ENCODE results near the gene THAP3. TPM values are rescaled to one million over a fixed set of nuclear protein-coding genes. Genes with fewer than 3 reads are reported as not detected.

THAP3 gene
- total RNA-seq (2014; rRNA removed) = 42.4 and 54.6 TPM in 2 replicates
- Bru-seq, nascent RNA = percentile 68 among the genes with signal in this experiment
- BruChase-seq, experiment 1, labeled RNA remaining after a 6-hour chase = percentile 78 among the genes with signal in this experiment
- percentile 82 among the genes with signal in this experiment for BruChase-seq, experiment 2, labeled RNA remaining after a 2-hour chase
- long read RNA-seq, transcript THAP3-202 (5 exons, 1,046 nt) = major isoform, 5 of 62 reads
- long read RNA-seq, partial matches to known transcripts = 33 of 62 reads
- long read RNA-seq, other reads (novel, unspliced or antisense) = 19 of 62 reads

- TF ChIP-seq EZH2phosphoT487 (IDR thresholded peaks at IDR 0.05; ENCODE audit: borderline replicate concordance, low read length) (no peak), EZH2 (IDR thresholded peaks at IDR 0.05; ENCODE audit: low read length, unreplicated experiment) (no peak), CTCF (conservative IDR thresholded peaks at IDR 0.05; ENCODE audit: low read depth, low read length) (no peak)
- H3K27ac ChIP-seq (ENCODE audit: low read length) = peak within 1 kb of the TSS; percentile 8
- H3K4me2 ChIP-seq (ENCODE audit: low read length) = peak within 1 kb of the TSS; percentile 77
- H3K9me3 ChIP-seq (ENCODE audit: low read length) = no peaks in the 10 kb centered on the region
- no peaks in the 10 kb centered on the region for H3K27me3 ChIP-seq (ENCODE audit: low read length)
- H3K9ac ChIP-seq (ENCODE audit: low read length) = peak within 1 kb of the TSS; percentile 85
- DNase-seq (peak; percentile 86), ATAC-seq (peak; percentile 84)
- no TSS peak for BruUV-seq (replicated peaks)
- no peaks in the 10 kb centered on the region for H3K9me2 ChIP-seq (replicated peaks; ENCODE audit: low read length)
- peaks cover 13% of the 10 kb centered on the region for H3K4me1 ChIP-seq (ENCODE audit: insufficient read depth, low read length)
- ChIA-PET CTCF (interaction anchor here (0.7 kb wide), 1 partner anchor 21 kb away, joined by 7 read pairs; no protein-coding TSS in a partner anchor), POLR2A (ENCODE audit: unreplicated experiment) (interaction anchor here (0.6 to 0.7 kb wide), 3 partner anchors 9 to 25 kb away, joined by 3 to 6 read pairs (median 3); no protein-coding TSS in a partner anchor)
- H3K4me3 ChIP-seq (ENCODE audit: low read length) = peak within 1 kb of the TSS; percentile 89
- 0 out of 2 replicates have a peak, but pooled peaks cover 3% of the 10 kb centered on the region for H4K20me1 ChIP-seq (ENCODE audit: low read length)
- H3K79me2 ChIP-seq (ENCODE audit: low read length) = peaks cover 44% of the 10 kb centered on the region
- H3K36me3 ChIP-seq (ENCODE audit: low read depth, low read length) = peaks cover 39% of the 10 kb centered on the region
- peak within 1 kb of the TSS; percentile 59 for H2AFZ ChIP-seq (ENCODE audit: low read length)
- intact Hi-C loops (cut with micrococcal nuclease) = loop anchor here (1.0 to 5.0 kb wide), 3 partner anchors 12 to 138 kb away; partner anchors contain the start of gene PHF13
- peaks cover 5% of the 10 kb centered on the region for H3F3A ChIP-seq (ENCODE audit: low read length, unreplicated experiment)
Observed at GRCh38 chr1:6624710-6625583, at the start of gene THAP3. THAP3 (plus strand) TSS chr1:6624868; CDS start chr1:6625219, 351 bp downstream.

- no peak for TF ChIP-seq EZH2 (IDR thresholded peaks at IDR 0.05; ENCODE audit: low read length, unreplicated experiment)
- TF ChIP-seq EZH2phosphoT487 (IDR thresholded peaks at IDR 0.05; ENCODE audit: borderline replicate concordance, low read length) = no peak
- TF ChIP-seq CTCF (conservative IDR thresholded peaks at IDR 0.05; ENCODE audit: low read depth, low read length) = no peak
- Histone ChIP-seq H3K9me3 (ENCODE audit: low read length) (no peaks in the 10 kb centered on the region), H3K9ac (ENCODE audit: low read length) (no peak overlapping the region), H2AFZ (ENCODE audit: low read length) (no peak overlapping the region), H3K27ac (ENCODE audit: low read length) (no peak overlapping the region), H3K4me1 (ENCODE audit: insufficient read depth, low read length) (peaks cover 27% of the 10 kb centered on the region), H3K27me3 (ENCODE audit: low read length) (no peaks in the 10 kb centered on the region), H4K20me1 (ENCODE audit: low read length) (no peaks in the 10 kb centered on the region), H3K36me3 (ENCODE audit: low read depth, low read length) (no peaks in the 10 kb centered on the region), H3K79me2 (ENCODE audit: low read length) (peaks cover 30% of the 10 kb centered on the region), H3K4me2 (ENCODE audit: low read length) (no peak overlapping the region), H3K4me3 (ENCODE audit: low read length) (no peak overlapping the region), H3K9me2 (replicated peaks; ENCODE audit: low read length) (no peaks in the 10 kb centered on the region), H3F3A (ENCODE audit: low read length, unreplicated experiment) (no peaks in the 10 kb centered on the region)
- CTCF ChIA-PET = interaction anchor here (0.6 kb wide), 1 partner anchor 57 kb away, joined by 3 read pairs; no protein-coding TSS in a partner anchor
- BruUV-seq (replicated peaks) = no TSS peak
- no peak for DNase-seq
- POLR2A ChIA-PET (ENCODE audit: unreplicated experiment) = interaction anchor here (1.0 kb wide), 1 partner anchor 10 kb away, joined by 3 read pairs; no protein-coding TSS in a partner anchor
- no peak for ATAC-seq
- intact Hi-C loops (cut with micrococcal nuclease) = no loop called here
Observed at GRCh38 chr1:6577831-6578525, 46.7 kb upstream of the THAP3 start.
